KMS-11 (cell line): ENCODE data around the gene ITPKA.

Source experiments
- H2AFZ ChIP-seq: fragments of 200-600 bp; sonication (generic); 2 replicates; pipeline ENCODE4 v1.6.1; 2016; ENCODE audit warnings: antibody characterized with exemption, mixed run types, low read depth
- H3K27ac ChIP-seq: fragments of 200-600 bp; sonication (generic); 2 replicates; pipeline ENCODE4 v1.6.1; 2016; ENCODE audit warnings: mild to moderate bottlenecking, mixed run types
- H3K27me3 ChIP-seq: fragments of 200-600 bp; sonication (generic); 2 replicates; pipeline ENCODE4 v1.6.1; 2017; ENCODE audit warnings: mild to moderate bottlenecking, low read depth, mixed run types, moderate library complexity; ENCODE audit not compliant: insufficient read depth
- H3K36me3 ChIP-seq: fragments of 200-600 bp; sonication (generic); 2 replicates; pipeline ENCODE4 v1.6.1; 2017; ENCODE audit warnings: mild to moderate bottlenecking, mixed run types; ENCODE audit not compliant: insufficient read depth
- H3K4me1 ChIP-seq: fragments of 200-600 bp; sonication (generic); 2 replicates; pipeline ENCODE4 v1.6.1; 2016; ENCODE audit warnings: mild to moderate bottlenecking, low read depth, mixed run types; ENCODE audit not compliant: poor library complexity, severe bottlenecking
- H3K4me2 ChIP-seq: fragments of 200-600 bp; sonication (generic); 2 replicates; pipeline ENCODE4 v1.7.0; 2016; ENCODE audit warnings: mild to moderate bottlenecking, mixed run types
- H3K4me3 ChIP-seq: fragments of 200-600 bp; sonication (generic); IDR thresholded peaks from 2 replicates; pipeline ENCODE4 v1.6.1; 2017; ENCODE audit warnings: low read depth, low read length, mixed read lengths; ENCODE audit not compliant: insufficient read depth
- H3K79me2 ChIP-seq: fragments of 200-600 bp; sonication (generic); 2 replicates; pipeline ENCODE4 v1.6.1; 2016; ENCODE audit warnings: low read depth, mixed run types; ENCODE audit not compliant: insufficient read depth
- H3K9ac ChIP-seq: fragments of 200-600 bp; sonication (generic); 2 replicates; pipeline ENCODE4 v1.6.1; 2016; ENCODE audit warnings: mild to moderate bottlenecking, mixed run types
- H4K20me1 ChIP-seq: fragments of 200-600 bp; sonication (generic); 2 replicates; pipeline ENCODE4 v1.6.1; 2016; ENCODE audit warnings: mild to moderate bottlenecking, mixed run types; ENCODE audit not compliant: insufficient read depth
- TF ChIP-seq, protein P1 (sequence below): fragments of 200-600 bp; sonication (generic); conservative IDR thresholded peaks from 2 replicates; pipeline ENCODE4 v1.6.1; 2017; ENCODE audit warnings: low read depth, mild to moderate bottlenecking, antibody characterized with exemption, low read length, moderate library complexity, mixed read lengths

Gene ITPKA

DNA sequence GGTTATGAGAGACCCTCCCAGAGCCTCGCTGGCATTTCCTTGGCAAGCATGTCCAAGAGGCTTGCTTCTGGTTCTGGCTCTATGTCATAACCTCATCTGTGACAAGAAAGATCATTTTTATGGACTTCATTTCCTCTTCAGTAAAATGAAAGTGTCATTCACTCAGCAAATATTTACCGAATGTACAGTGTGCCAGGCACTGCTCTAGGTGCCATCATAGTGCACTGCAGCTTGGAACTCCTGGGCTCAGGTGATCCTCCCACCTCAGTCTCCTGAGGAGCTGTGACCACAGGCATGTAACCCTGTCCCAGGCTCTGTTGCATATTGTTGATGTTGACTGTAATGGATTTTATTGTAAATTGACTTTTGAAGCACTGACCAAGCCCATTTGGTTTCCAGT, 18.7 kb upstream of the ITPKA start:
- H2AFZ ChIP-seq = no peak overlapping the region
- H3K9ac ChIP-seq = no peak overlapping the region
- H3K79me2 ChIP-seq = no peaks in the 10 kb centered on the region
- H3K4me3 ChIP-seq = no peak overlapping the region
- H3K4me1 ChIP-seq = no peaks in the 10 kb centered on the region
- TF ChIP-seq, protein P1, sequence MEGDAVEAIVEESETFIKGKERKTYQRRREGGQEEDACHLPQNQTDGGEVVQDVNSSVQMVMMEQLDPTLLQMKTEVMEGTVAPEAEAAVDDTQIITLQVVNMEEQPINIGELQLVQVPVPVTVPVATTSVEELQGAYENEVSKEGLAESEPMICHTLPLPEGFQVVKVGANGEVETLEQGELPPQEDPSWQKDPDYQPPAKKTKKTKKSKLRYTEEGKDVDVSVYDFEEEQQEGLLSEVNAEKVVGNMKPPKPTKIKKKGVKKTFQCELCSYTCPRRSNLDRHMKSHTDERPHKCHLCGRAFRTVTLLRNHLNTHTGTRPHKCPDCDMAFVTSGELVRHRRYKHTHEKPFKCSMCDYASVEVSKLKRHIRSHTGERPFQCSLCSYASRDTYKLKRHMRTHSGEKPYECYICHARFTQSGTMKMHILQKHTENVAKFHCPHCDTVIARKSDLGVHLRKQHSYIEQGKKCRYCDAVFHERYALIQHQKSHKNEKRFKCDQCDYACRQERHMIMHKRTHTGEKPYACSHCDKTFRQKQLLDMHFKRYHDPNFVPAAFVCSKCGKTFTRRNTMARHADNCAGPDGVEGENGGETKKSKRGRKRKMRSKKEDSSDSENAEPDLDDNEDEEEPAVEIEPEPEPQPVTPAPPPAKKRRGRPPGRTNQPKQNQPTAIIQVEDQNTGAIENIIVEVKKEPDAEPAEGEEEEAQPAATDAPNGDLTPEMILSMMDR = no peak
- no peak overlapping the region for H3K27ac ChIP-seq
- H4K20me1 ChIP-seq = no peaks in the 10 kb centered on the region
- no peaks in the 10 kb centered on the region for H3K27me3 ChIP-seq
- peaks cover 14% of the 10 kb centered on the region; the same call in 1 of the 2 replicates for H3K36me3 ChIP-seq
- H3K4me2 ChIP-seq = no peak overlapping the region

DNA sequence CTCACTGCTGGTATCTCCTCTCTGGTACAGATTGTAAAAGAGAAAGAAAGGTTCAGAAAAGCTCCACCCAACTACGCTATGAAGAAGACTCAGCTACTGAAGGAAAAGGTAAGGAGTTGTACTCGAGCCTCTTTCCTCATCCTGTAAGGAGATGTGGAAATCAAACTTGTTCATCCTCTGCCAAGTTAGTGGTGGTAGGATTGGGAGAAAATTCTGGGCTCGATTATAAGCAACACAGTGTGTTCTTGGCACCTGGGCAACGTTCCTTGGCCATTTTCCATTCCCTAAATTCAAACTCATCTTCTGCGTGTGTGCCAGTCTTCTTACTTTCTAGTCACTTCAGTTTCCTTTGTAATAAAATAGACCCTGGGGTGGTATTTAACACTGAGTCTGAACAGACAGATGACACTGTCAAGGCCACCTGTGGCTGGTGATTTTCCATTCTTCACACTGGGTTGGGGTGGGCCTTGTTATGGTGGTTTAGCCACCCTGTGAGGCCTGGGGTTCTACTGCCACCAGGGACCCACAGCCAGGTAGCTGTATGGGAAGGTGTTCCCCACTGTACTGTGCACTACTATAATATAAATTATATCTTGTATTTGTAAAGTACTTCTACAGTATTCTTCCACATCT, 17.1 kb upstream of the ITPKA start:
- Histone ChIP-seq H3K27ac (no peak overlapping the region), H3K4me1 (no peaks in the 10 kb centered on the region), H3K79me2 (no peaks in the 10 kb centered on the region), H3K36me3 (peaks cover 8% of the 10 kb centered on the region; the same call in 1 of the 2 replicates), H2AFZ (no peak overlapping the region), H3K27me3 (no peaks in the 10 kb centered on the region), H3K9ac (no peak overlapping the region), H3K4me2 (no peak overlapping the region), H3K4me3 (no peak overlapping the region), H4K20me1 (no peaks in the 10 kb centered on the region)
- TF ChIP-seq, protein P1 = no peak

DNA sequence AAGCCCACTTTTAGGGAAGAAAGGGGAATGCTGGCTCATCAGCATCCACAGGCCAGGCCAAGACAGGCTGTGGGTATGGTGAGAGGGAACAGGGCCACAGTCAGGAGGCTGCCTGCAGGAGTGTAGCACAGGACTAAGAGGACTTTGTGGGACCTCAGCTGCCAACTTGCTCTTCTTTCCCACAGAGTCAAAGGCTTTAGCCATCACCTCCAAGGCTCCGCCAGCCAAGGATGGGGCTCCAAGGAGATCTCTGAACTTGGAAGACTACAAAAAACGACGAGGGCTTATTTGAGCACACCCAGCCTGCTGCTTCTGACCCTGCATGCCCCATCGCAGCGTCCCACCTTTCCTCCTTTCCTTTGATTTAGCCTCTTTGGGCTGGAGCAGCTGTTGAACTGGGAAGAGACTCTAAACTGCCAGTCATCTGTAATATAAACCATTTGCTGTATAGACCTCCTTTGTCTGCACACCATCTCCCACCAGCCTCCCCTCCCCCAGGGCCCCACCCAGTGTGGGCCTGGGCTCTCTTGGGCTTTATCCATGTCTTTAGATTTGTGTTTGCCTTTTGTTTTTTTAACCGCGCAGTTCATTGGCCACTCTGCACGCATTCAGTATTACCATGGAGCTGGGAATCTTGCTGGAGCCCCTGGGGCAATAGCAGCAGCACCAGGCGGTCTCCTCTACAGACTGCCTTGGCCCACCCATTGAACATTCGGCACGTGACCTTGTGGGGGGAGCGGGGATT, 13.1 kb upstream of the ITPKA start:
- TF ChIP-seq, protein P1 = no peak
- no peak overlapping the region for H3K9ac ChIP-seq
- H2AFZ ChIP-seq = no peak overlapping the region
- peaks cover 7% of the 10 kb centered on the region; the same call in 1 of the 2 replicates for H3K36me3 ChIP-seq
- H3K4me3 ChIP-seq = no peak overlapping the region
- H3K79me2 ChIP-seq = no peaks in the 10 kb centered on the region
- H3K27ac ChIP-seq = no peak overlapping the region
- H3K4me2 ChIP-seq = no peak overlapping the region
- no peaks in the 10 kb centered on the region for H3K27me3 ChIP-seq
- no peaks in the 10 kb centered on the region for H4K20me1 ChIP-seq
- H3K4me1 ChIP-seq = peaks cover 22% of the 10 kb centered on the region

DNA sequence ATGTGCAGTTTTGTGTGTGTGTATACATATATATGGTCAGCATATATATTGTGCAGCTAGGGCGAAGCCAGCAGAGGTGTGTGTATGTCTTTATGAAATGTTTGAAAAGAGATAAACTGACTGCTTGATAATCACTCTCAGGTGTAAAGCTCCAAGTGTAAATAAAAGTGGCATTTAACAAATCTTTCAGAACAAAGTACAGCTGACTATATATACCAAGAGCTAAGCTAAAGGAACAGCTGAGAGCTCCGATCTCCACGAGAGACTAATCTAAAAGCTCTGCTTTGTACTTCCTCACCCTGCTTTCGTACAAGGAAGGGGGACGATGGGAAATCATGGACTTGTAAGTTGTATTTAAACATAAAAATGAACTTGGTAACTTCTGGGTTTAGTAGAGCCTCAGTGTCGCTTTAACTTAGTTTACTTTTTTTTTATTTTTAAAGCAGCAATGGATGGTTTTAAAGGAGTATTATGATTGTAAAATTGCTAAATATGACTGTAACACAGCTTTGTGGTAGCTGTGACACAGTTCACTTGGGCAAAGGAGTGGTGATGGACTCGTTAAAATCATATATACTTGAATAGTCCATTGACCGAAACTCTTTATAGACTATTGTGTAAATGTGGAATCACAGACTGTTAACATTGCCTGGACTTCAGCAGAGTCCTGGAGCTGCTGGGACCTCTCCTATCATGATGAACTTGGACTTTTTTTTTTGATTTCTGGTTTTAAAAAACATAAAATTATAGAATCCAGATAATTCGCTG, 11.4 kb upstream of the ITPKA start:
- Histone ChIP-seq H3K4me3 (no peak overlapping the region), H3K36me3 (peaks cover 4% of the 10 kb centered on the region; the same call in 1 of the 2 replicates), H3K27ac (0 out of 2 replicates have a peak overlapping the region, but pooled peaks have one; percentile 5), H3K4me1 (peaks cover 22% of the 10 kb centered on the region), H3K4me2 (peak overlapping the region; percentile 65), H4K20me1 (no peaks in the 10 kb centered on the region), H3K27me3 (no peaks in the 10 kb centered on the region), H2AFZ (no peak overlapping the region), H3K9ac (no peak overlapping the region), H3K79me2 (no peaks in the 10 kb centered on the region)
- TF ChIP-seq, protein P1 = no peak
